Gastrocnemius medialis (tissue), 4 donors: ENCODE data around the gene BNIP2.

Experiments
- CTCF ChIP-seq, 5 experiments: fragments of 450-650 bp in 3 of 5; fragments of 200-600 bp in 2 of 5; sonication (generic) in 2 of 5; IDR thresholded peaks in 4 of 5; conservative IDR thresholded peaks in 1 of 5; 1 replicate in 4 of 5; 2 replicates in 1 of 5; pipeline ENCODE4 v1.5.1; 2016 to 2019; ENCODE audit warnings: antibody characterized with exemption in 5 of 5, mild to moderate bottlenecking in 3 of 5, moderate library complexity in 3 of 5
- POLR2A ChIP-seq, 2 donors: fragments of 450-650 bp; IDR thresholded peaks; one replicate each; pipeline ENCODE4 v1.6.1; 2017; ENCODE audit warnings: antibody characterized with exemption in 2 of 2, mild to moderate bottlenecking in 2 of 2, moderate library complexity in 2 of 2

GRCh38 chr15:59644756-59645155 lies 44.4 kb downstream of the BNIP2 start:
- no peak for TF ChIP-seq POLR2A (IDR thresholded peaks at IDR 0.05)
- TF ChIP-seq CTCF (IDR thresholded peaks at IDR 0.05 in 4 of 5, conservative IDR thresholded peaks at IDR 0.05 in 1 of 5) = no peak
